ENCODE measurements around the gene OR7G2. TPM values are rescaled to one million over a fixed set of nuclear protein-coding genes. Genes with fewer than 3 reads are reported as not detected.

The OR7G2 gene
- not detected in 2 replicates for total RNA-seq

GRCh38 chr19:9107375-9107774, at the start of gene OR7G2:
OR7G2 (minus strand) TSS chr19:9107475; CDS start chr19:9103243, 4,232 bp downstream.

GRCh38 chr19:9140159-9140874, 33.0 kb upstream of the OR7G2 start, which contains the start of gene ZNF317:
ZNF317 (plus strand) TSS chr19:9140397; CDS start chr19:9156017, 15,620 bp downstream.

GRCh38 chr19:9126900-9127405, 19.7 kb upstream of the OR7G2 start, which contains the start of gene OR7G3:
OR7G3 (minus strand) TSS chr19:9126950; CDS start chr19:9126950, 0 bp downstream.

GRCh38 chr19:9115307-9115813, 8.1 kb upstream of the OR7G2 start, which contains the start of gene OR7G1:
OR7G1 (minus strand) TSS chr19:9115763; CDS start chr19:9115763, 0 bp downstream.

GRCh38 chr19:9086761-9087160, 20.5 kb downstream of the OR7G2 start, which contains the start of gene OR1M1:
OR1M1 (plus strand) TSS chr19:9087061; CDS start chr19:9093245, 6,184 bp downstream.

Other genes with a start within 250 kb of the OR7G2 start
- under 0.01 TPM in 1 of 2 replicates, not detected in the other for gene MUC16, start 97.1 kb downstream of the OR7G2 start, total RNA-seq
- gene OR1M1, start 20.4 kb downstream of the OR7G2 start, total RNA-seq, result not detected in 2 replicates
- not detected in 2 replicates for gene OR7G1, start 8.3 kb upstream of the OR7G2 start, total RNA-seq
- gene OR7G3, start 19.5 kb upstream of the OR7G2 start, total RNA-seq, result not detected in 2 replicates
- gene ZNF317, start 32.9 kb upstream of the OR7G2 start, total RNA-seq, result 9.6 and 16.0 TPM in 2 replicates
- gene OR7D2, start 71.5 kb upstream of the OR7G2 start, total RNA-seq, result 0.51 TPM in 1 of 2 replicates, not detected in the other
- gene OR7D4, start 112.1 kb upstream of the OR7G2 start, total RNA-seq, result not detected in 2 replicates
- not detected in 2 replicates for gene OR7E24, start 143.5 kb upstream of the OR7G2 start, total RNA-seq
- 8.5 and 10.5 TPM in 2 replicates for gene ZNF699, start 202.4 kb upstream of the OR7G2 start, total RNA-seq
- 2.1 and 8.2 TPM in 2 replicates for gene ZNF559, start 216.7 kb upstream of the OR7G2 start, total RNA-seq